HG03469 (cell line): ENCODE results near the gene LYPD1.

Source experiments
- ATAC-seq: cut with Tn5 transposase; IDR thresholded peaks from one replicate; pipeline ENCODE4 v1.9.1; 2021; ENCODE audit warnings: mild to moderate bottlenecking, moderate library complexity, moderate number of reproducible peaks; ENCODE audit not compliant: unreplicated experiment

Gene LYPD1

DNA sequence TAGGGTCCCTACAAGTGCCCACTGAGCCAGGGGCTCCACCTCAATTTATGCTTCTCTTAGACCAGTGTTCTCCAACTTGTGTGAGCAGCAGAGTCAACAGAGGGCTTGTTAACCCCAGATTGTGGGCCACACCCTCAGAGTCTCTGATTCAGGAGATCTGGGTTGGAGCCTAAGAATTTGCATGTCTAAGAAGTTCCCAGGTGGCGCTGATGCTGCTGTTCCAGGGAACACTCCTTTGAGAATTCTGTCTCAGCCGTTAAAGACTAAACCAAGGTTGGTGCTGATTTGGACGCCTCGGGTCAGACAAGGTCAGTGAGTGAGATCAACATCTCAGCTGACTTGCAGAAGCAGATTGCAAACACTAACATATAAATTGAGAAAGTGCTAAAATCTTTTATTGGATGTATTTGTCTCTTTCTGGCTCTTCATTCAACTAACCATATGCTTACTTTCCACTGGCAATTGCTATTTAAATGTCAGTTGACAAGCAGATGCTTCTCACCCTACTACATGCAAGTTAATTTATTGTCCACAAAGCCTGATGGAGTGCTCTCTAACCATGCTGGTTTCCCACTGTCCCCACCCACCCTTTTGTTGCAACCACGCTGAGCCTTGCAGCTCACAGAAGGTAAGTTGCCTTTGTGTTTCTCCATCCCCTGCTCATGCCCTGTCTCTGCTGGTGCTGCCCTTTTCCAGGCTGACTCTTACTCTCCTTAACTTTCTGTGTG lies 31.5 kb downstream of the LYPD1 start:
- ATAC-seq, result no peak

DNA sequence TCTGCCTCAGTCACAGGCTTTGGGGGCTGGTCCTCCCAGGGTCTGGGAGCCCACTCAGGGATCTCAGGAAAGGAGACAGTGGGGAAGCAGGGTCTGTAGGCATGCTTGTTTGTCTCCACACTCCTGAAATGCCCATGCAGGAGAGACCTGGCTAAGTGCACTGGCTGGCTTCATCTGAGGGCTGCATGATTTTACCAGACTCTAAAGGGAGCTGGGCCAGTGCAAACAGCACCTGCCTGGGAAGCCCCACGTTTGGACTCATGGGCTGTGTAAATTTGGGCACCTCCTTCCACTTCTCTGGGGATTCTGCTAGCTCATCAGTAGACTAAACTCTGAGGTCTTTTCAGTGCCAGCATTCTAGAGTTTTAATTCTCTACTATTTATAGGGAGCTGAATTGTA lies 33.7 kb downstream of the LYPD1 start:
- ATAC-seq, result no peak

DNA sequence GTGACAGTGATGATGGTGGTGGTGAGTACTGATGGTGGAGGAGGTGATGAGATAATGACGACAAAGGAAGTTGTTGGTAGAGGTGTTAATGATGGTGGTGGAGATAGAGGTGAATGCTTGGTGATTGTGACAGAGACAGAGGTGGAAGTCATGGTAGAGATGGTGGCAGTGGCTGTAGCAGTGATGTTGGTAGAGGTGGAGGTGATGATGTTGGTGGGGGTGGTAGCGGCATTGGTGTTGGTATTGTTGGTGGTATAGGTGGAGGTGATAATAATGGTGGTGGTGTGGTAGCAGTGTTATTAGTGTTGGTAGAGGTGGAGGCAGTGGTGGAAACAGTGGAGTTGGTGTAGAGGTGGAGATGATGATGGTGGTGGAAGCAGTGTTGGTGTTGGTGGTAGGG lies 36.4 kb downstream of the LYPD1 start:
- no peak for ATAC-seq

DNA sequence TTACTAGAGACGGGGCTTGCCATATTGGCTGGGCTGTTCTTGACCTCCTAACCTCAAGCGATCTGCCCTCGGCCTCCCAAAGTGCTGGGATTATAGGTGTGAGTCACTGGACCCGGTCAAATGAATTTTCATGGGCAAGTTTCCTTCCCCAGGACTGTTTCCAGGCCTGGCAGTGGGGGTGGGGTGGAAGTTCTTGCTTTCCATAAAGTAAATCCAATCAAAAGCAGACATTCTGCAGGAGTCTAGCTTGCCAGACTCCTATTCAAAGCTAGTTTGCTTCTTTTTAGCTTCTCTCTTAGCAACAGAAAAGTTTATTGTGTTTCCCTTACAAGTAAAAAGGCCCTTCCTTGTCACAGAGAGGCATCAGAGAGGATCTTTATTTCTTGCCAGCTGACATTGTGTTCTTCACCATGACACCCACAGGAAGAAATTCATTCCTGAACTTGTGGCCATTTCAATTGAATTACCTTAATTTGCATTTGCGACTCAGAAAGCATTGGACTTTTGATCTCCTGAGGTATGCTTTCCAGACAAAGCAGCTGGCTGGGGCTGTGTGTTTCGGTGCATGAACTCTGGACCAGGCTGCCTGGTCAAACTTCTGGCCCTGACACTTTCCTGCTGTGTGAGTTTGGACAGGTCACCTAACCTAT lies 37.9 kb downstream of the LYPD1 start:
- no peak for ATAC-seq

DNA sequence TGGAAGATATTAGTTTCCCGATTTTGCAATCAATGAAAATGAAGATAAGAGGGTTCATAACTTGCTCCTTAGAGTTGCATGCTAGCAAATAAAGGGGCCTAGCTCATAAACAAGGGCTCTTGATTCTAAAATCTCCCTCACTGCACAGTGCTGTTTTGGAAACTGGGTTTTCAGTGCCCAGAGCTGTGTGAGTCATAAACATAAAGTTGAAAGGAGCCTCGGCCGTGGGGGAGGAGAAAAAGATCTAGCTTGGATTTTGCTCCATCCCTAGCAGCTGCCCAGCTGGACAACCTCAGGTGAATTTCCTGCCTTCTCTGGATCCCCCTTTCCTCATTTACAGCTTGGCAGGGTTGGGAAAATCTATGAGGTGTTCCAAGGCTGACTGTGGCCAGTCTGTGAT lies 42.5 kb downstream of the LYPD1 start:
- no peak for ATAC-seq

DNA sequence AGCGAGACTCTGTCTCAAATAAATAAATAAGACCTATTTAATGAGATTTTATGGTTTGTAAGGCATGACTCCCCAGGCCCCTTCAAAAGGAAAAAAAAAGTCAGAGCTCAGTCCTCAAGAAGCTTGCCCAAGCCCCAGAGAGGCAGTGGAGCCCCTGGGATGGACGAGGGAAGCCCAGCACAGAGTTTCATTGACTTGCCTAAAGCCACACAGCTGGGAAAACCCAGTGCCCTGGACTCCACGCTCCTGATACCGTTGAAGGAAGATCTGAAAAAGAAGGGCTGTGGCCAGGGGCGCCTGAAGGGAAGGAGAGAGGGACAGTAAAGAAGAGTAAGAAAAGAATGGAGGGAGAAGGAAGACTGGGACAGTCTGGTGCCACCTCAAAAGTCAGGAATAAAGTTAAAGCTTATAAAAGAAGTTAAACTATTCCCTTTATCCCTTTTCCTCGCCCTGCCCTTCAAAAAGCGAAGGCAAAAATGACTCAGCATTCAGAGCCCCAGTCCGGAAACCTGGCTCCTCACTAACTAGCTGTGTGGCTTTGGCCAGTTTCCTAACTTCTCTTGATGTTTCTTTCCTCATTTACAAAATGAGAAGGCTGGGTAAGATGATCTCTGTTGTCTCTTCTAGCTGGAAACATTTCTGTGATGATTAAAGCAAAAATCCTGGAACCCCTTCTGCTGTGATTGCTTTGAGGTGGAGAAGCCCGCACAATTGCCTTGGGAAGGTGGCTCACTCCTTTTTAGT lies 46.7 kb downstream of the LYPD1 start:
- ATAC-seq, result no peak

DNA sequence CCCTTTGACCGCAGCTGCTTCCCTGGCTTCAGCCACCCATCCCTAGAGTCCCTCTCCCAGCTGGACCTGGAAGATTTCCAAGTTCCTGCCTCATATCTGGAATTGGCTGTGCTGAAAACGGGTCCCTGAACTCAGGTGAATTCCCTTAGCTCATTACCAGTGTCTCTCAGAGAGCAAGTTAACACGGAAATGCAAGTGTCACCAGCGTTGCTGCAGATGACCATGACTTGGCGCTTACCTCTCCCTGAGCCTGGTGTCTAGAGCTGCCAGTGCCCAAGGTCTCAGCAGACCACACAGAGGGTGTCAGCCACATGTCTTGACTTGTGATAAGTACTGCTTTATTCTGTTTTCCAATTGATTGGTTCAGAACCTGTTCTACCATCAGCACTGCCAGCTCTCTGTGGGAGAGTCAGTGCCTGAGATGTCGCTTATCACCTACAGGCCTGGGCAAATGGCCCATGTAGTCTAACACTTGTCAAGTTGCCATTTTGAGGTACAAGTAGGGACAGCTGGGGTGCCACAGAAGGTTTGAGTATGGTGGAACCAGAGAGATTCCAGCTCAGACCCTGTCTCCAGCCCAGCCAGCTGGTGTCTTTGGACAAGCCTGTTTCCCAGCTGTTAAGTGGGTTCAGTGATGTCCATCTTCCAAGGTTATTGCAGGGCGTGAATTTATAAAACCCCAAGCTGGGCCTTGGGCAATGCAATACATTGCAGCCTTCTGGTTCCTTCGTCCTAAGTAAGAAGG lies 48.7 kb downstream of the LYPD1 start:
- no peak for ATAC-seq

DNA sequence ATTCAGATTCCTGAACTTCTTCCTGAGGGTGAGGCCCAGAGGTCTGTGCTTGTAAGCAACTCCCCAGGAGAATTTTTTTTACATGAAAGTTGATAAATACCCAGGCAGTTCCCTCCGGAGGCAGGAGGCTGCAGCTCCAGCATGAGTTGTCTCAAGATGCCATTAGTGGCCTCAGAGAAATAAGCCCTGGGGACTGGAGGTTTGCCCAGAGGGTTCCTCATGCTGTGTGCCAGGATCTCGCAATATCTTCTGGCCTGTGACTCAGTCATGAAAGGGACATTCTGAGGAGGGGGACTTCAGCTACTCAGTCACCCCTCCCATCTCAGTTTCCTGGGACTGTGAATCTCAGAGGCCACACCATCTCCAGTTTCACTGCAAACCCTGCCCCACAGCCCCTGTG lies 49.9 kb downstream of the LYPD1 start:
- ATAC-seq, result no peak

DNA sequence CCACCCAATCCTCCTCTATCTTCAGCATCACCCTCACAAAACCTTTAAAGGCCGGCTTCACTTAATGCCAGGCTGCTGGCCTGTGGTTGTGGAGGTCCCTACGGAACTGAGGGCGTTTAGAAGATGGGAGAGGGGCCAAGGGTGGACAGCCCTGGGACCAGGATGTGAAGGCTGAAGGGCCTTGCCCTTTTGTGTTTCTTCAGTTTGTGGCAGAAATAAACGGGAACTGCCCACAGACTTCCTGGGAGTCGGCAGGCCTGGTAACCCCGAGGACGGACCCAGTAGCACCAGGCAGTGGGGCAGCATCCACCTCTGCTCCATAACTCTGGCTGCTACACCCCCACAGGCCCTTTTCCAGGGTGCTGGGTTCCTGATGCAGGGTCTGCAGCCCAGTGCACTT lies 51.3 kb downstream of the LYPD1 start:
- ATAC-seq, result no peak

DNA sequence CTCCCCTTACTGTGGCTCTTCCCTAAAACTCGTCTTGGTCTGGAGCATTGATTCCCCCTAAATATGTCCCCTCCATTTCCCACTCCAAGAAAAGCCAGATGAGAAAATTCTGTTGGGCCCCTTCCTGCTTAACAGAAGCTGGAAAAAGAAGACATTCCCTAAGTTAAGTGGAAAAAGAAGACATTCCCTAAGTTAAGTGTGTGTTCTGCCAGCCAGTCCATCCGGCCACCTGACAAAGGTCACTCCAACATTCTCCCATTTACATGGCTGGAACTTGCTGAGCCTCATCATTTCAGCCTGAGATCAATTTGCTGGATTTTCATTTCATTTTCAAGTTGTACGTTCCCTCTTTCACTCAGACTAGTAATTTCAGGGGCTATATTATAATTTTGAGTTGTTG lies 52.0 kb downstream of the LYPD1 start:
- no peak for ATAC-seq

DNA sequence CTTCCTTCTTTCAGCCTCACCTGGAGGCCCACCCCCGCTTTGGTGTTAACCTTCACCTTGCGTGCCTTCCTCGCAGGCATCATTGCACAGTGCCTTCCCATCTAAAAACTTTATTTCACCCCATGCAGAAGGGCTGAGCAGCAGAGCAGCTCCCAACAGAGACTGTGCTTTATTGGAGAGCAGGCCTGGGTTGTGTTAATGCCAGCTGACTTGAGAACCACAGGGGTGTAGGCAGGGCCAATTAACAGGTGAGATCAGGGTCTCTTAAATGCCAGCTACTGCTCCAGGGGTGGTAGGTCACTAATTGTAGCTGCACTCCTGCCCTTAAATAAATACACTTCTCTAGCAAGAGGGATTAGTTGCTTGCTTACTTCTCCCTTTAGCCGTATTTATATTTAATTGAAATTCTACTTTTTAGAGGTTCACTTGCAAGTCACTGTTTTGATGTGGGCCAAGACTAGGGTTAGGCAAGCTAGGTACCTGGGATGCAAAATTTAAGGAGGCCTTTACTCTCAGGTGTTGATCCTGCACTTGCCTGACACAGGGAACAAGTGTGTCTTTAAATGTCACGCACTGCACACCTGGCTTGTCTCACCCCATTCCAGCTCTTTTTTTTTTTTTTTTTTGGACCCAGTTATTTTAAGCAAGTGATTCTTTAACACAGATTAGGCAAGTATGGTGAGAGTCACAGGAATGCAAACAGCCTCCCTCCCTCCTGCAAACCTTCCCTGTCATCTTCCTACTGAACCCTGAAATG lies 54.5 kb downstream of the LYPD1 start:
- no peak for ATAC-seq

DNA sequence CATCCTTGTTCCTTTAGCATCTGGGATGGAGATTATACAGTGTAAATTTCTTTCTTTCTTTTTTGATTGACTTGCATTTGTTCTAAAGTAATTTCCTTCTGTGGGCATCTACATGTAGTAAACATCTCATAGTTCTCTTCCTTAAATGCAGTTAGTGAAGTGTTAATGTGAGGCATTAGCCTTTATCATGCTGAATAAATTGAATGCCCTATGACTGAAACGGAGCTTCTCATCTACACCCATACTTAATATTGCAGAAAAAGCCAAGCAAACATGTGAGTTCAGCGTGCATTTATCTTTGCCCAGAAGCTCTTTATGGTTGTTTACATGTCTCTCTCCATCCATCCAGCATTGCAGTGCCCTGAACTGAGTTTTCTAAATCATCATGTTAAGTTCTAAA lies 58.3 kb downstream of the LYPD1 start:
- no peak for ATAC-seq

DNA sequence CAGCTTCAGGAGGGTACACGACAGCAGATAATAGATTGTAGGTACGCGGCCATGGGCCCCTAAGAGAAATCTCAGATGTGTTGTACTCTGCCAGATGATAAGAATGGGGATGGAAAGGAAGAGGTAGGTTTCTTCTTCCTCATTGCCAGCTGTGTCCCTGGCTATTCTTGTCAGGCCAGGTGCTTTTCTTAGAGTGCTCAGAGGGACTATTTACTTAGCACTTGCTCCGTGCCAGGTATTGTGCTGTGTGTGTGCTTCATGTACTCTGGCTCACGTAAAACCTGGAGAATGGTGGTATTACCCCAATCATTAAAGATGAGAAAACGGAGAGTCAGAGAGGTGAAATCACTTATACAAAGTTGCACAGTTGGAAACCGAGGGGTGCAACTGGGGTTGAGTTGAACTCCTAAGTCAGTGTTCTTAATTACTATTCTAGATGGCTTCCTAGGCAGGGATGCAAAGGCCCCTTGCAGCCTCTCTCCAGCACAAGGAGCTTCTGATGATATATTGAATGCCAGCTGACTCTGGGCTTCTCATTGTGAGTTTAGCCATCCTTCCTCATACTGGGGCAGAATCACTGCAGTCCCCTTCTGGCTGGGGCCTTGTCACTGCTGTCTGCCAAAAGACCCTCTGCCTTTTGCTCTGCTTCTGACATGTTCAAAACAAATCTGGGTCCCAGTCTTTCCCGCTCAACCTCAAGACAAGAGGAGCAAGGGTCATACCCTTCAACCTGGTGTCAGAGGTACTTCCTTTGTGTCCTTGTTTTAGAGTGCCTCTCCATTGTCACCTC lies 60.7 kb downstream of the LYPD1 start:
- ATAC-seq, result no peak

DNA sequence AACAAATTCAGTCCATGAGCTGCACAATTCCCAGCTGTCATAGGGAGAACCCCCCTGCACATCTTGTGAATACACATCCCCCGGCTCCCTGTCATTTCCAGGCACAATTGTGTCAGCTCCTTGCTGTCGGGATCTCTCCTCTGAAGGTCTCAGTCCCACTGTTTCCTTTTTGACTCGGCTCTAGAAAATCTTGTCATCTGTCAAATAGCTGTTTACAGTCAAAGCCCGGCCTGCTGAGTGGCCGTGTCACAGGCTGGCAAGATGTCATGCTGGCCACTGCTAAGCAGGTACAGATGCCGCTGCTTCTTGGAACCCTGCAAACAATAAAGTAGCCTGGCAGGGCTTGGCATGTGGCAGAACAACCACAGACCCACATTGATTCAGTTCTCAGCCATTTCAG lies 61.7 kb downstream of the LYPD1 start:
- ATAC-seq, result no peak

DNA sequence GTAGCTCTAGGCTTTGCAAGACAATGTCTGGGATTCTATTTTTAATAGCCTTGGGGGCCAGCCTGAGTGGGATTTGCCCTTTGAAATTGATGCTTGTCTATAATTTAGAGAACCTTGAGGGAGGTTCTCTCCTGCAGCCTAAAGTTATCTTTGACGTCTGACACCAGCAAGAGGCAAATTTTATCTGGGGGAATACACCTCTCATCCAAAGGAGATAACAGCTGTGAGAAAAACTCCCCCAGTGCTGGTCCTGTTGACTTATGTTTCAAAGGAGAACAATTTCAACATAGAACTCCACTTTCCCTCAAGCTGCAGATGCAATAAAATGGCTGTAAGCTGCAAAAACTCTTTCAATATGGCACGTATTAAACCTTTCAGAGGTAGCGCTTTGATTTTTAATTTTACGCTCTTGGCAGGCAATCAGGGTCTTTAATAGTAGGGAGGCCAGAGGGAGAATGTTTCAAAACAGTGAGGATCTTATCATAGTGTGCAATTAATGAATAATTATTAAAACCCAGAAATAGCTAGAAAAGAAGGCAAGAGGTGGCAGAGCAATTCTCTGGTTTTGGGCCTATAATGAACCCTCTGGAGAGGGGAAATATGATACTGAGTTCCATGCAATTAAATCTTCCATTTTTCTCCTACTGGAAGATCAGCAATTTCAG lies 62.4 kb downstream of the LYPD1 start:
- ATAC-seq, result no peak

DNA sequence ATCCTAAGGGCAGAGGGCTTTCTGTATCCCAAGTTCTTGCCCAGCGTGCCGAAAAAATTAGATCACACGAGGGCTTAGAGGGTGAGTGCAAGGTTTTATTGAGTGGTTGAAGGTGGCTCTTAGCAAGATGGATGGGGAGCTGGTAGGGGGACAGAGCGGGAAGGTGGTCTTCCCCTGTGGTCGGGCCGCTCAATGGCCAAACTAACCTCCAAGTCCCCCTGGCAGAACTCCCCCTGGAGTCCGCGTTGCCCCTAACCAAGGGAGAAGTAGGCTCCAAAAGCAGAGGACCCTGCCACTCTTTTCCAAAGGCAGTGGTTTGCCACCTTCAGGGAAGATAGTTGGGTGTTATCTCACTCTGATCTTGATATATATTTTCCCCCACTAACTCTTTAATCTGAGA lies 63.4 kb downstream of the LYPD1 start:
- no peak for ATAC-seq

DNA sequence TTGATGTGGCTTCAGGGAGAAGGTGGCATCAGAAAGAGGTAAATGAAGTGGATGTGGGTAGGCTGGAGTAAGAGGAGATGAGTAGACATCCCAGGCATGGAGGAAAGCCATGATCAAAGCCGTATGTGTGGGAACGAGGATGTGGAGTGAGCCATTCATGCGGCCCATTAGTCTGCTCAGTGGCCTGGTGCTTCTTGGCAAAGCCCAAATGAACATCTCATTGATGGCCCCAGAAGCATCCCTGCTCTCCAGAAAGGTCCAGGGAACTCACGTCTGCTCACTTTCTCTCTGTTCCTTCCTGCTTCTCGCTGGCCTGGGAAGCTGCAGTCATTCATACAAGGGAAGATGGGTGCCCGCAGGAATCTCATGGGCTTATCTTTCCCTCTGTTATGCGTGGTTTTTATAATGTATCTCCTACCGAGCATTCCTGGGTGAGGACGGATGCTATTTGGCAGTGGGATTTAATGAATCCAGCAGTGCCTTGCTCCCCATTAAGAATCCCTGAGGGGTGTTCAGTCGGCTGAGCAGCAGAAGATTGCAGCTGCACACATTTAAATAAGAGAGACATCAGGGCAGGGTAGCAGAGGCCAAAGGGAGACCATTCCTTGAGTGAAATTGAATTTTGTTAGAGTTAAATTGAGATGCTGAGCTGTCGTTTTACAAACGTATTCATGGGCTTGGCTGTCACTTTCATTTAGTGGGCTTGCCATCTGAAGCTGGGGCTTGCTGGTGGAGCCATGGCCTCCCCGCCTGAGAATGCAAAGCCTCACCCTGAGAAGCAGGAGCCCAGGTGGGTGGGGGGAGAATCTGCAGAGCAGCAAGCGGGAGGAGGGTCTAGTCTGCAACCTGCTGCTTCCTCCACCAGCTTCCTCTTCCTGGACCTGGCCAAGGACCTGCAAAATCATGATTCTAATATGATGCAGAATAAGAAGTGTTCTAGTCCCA lies 64.5 kb downstream of the LYPD1 start:
- no peak for ATAC-seq

DNA sequence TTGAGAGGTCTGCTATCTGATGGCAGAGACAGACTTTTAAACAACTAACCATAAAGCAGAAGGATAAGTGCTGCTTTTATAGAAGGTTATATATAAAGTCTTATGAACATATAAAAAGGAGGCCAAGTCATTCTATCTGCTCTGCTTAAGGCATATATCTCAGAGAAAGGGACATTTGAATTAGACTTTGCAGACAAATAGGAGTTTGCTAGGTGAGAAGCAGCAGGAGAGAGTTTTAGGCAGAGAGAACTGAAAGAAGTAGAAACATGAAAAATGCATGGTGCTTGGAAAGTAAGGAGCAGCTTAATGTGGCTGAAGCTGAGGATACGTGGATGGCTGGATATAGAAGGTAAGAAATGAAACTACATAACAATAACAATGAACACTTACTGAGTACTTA lies 65.4 kb downstream of the LYPD1 start:
- no peak for ATAC-seq
